T-helper 17 cell (primary cell): ENCODE measurements around the gene KRT86. TPM values are rescaled to one million over a fixed set of nuclear protein-coding genes. Genes with fewer than 3 reads are reported as not detected.

ENCODE experiments used
- total RNA-seq, 4 donors: library from RNA in 2 of 4; stranded (reverse) in 2 of 4; gene quantifications; one replicate each; pipeline ENCODE4 v1.2.3 and lab custom pipeline; 2022 to 2026

Gene KRT86
- total RNA-seq, 2 donors from 2014 or later: 0.21 TPM; not detected in 1

Other genes starting within 250 kb of the KRT86 start
- 100 to 1,000 TPM in 1 of 2 donors, 10 to 100 TPM in 1; 79.2 to 133 TPM for gene NR4A1, start 223.2 kb upstream of the KRT86 start, total RNA-seq
- gene ATG101, start 204.7 kb upstream of the KRT86 start, total RNA-seq: 10 to 100 TPM; 22.0 to 30.2 TPM
- not detected for gene SMIM41, start 194.9 kb upstream of the KRT86 start, total RNA-seq
- gene KRT80, start 82.6 kb upstream of the KRT86 start, total RNA-seq: not detected
- under 1 TPM in 1 of 2 donors, not detected in 1; 0.70 TPM for gene KRT7, start 41.4 kb upstream of the KRT86 start, total RNA-seq
- not detected for gene KRT81, start 16.9 kb downstream of the KRT86 start, total RNA-seq
- not detected for gene KRT83, start 46.8 kb downstream of the KRT86 start, total RNA-seq
- gene KRT85, start 92.8 kb downstream of the KRT86 start, total RNA-seq: not detected
- gene KRT84, start 111.0 kb downstream of the KRT86 start, total RNA-seq: not detected
- gene KRT82, start 131.7 kb downstream of the KRT86 start, total RNA-seq: not detected
- not detected for gene KRT75, start 159.7 kb downstream of the KRT86 start, total RNA-seq
- gene KRT6B, start 177.5 kb downstream of the KRT86 start, total RNA-seq: not detected
- not detected for gene KRT6C, start 199.2 kb downstream of the KRT86 start, total RNA-seq
- gene KRT6A, start 218.6 kb downstream of the KRT86 start, total RNA-seq: not detected
- not detected for gene KRT5, start 245.7 kb downstream of the KRT86 start, total RNA-seq